HUES48 (cell line): ENCODE measurements around the gene TRIM50.
"Not testable (repeated sequence)": the region's sequence is repeated elsewhere in the genome, so short reads cannot be mapped to it uniquely, and the experiment has no call there.

Experiments
- H3K27ac ChIP-seq: one replicate; pipeline ENCODE4 v1.7.0; 2013; ENCODE audit warnings: low read depth, low read length, inconsistent platforms
- H3K27me3 ChIP-seq: 2 replicates; pipeline ENCODE4 v1.6.1; 2013; ENCODE audit warnings: mild to moderate bottlenecking, low read length; ENCODE audit not compliant: control insufficient read depth, insufficient read depth
- H3K36me3 ChIP-seq: 2 replicates; pipeline ENCODE4 v1.6.1; 2013; ENCODE audit warnings: low read length; ENCODE audit not compliant: control insufficient read depth, insufficient read depth
- H3K4me1 ChIP-seq: 2 replicates; pipeline ENCODE4 v1.6.1; 2013; ENCODE audit warnings: mild to moderate bottlenecking, low read length; ENCODE audit not compliant: control insufficient read depth, insufficient read depth
- H3K4me3 ChIP-seq: 2 replicates; pipeline ENCODE4 v1.5.1; 2013; ENCODE audit warnings: mild to moderate bottlenecking, low read depth, low read length
- H3K9ac ChIP-seq: 2 replicates; pipeline ENCODE4 v1.6.1; 2013; ENCODE audit warnings: mild to moderate bottlenecking, low read depth, low read length, moderate library complexity
- H3K9me3 ChIP-seq: 2 replicates; pipeline ENCODE4 v1.6.1; 2013; ENCODE audit warnings: low read length; ENCODE audit not compliant: control insufficient read depth, insufficient read depth

The TRIM50 gene

DNA sequence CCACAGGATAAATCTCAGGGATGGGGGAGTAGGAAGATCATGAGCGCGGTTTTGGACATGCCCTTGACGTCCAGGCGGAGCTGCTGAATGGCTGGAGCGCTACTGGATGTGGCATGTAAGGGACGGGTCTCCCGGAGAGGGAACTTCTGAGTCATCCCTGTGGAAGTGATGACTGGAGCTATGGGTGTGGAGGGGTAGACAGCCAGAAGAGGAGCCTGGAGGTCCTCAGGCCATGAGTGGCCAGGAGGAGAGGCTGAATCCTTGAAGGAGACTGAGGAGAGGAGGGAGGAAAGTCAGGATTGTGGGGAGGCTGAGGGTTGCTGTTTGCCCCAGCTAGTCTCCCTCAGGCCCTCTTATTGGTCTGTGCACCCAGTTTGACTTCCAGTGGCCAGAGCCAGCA lies 16.5 kb downstream of the TRIM50 start:
- not testable (repeated sequence) for H3K27ac ChIP-seq, H3K4me3 ChIP-seq, H3K4me1 ChIP-seq, H3K27me3 ChIP-seq, H3K9me3 ChIP-seq, H3K9ac ChIP-seq, H3K36me3 ChIP-seq

DNA sequence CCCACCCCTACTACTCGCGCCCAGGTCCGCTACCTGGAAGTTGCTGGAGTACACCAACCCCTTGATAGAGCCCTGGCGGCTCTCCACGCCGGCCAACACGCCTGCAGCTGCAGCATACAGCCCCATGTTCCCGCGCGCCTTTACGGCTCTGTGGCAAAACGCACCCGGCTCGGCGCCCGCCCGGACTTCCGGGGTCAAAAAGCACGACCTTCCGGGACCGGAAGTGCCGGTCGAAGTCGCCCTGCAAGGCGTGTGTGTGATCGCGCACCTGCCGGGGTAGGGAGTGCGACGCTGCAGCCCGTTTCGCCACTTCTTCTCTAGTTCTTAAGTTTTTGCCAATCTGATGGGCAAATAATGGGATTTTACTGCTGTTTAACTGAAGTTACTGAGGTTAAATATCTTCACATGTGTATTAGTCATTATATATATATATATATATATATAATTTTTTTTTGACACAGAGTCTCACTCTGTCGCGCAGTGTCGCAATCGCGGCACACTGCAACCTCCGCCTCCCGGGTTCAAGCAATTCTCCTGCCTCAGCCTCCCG lies 19.1 kb downstream of the TRIM50 start, which contains the start of gene NSUN5:
NSUN5 (minus strand) TSS at position 162 of the 550 bp plus-strand sequence; CDS start at position 126, 36 bp downstream.
- peak within 1 kb of the TSS; percentile 45 for H3K27ac ChIP-seq
- peak within 1 kb of the TSS; percentile 58 for H3K9ac ChIP-seq
- H3K4me1 ChIP-seq: peaks cover 3% of the 10 kb centered on the region; the same call in 1 of the 2 replicates
- peak within 1 kb of the TSS; percentile 93 for H3K4me3 ChIP-seq
- H3K9me3 ChIP-seq: no peaks in the 10 kb centered on the region
- H3K27me3 ChIP-seq: no peaks in the 10 kb centered on the region
- H3K36me3 ChIP-seq: peaks cover 30% of the 10 kb centered on the region

DNA sequence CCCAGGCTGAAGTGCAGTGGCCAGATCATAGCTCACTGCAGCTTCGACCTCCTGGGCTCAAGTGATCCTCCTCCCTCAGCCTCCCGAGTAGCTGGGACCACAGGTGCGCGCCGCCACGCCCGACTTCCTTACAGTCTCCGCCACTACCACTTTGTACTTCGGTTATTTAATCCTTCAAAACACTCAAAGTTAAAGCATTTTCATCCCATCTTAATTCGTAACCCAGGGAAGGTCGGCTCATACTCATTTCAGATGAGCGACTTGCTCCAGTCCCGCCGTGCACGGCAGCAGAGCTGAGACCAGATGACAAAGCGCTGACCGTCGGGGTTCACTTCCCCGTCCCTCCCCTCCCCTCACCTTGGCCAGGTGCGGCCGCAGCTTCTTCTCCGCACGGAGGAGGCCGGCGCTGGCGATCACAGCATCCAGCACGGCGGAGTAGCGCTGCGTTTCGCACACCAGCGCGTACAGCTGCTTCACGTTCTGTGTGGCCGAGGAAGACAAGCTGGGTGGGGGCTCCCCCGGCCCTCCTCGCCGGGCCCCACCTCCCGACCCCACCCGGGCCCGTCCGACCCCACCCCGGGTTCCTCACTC lies 19.7 kb downstream of the TRIM50 start:
- peak overlapping the region; percentile 93 for H3K4me3 ChIP-seq
- H3K9ac ChIP-seq: peak overlapping the region; percentile 58
- peaks cover 35% of the 10 kb centered on the region for H3K36me3 ChIP-seq
- H3K9me3 ChIP-seq: no peaks in the 10 kb centered on the region
- H3K27ac ChIP-seq: peak overlapping the region; percentile 45
- peaks cover 3% of the 10 kb centered on the region; the same call in 1 of the 2 replicates for H3K4me1 ChIP-seq
- H3K27me3 ChIP-seq: no peaks in the 10 kb centered on the region

DNA sequence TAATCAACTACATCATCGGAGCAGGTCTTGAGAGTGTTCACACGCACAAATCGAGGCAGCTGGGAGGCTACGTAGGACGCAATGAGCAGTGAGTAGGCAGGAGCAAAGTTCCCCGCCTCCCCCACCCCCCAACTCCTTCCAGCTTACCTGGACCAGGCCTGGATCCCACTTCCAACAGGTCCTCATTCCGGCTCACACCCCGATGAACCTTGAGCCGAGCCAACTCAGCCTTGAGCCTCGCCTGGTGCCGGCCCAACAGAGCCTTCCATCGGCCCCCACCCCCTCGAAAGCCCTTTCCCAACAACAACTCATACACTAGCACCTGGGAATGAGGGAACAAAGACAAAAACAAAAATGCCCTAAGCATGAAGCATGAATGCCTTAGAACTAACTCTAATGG lies 20.4 kb downstream of the TRIM50 start:
- no peak overlapping the region for H3K9ac ChIP-seq
- H3K36me3 ChIP-seq: peaks cover 40% of the 10 kb centered on the region
- H3K27me3 ChIP-seq: no peaks in the 10 kb centered on the region
- H3K9me3 ChIP-seq: no peaks in the 10 kb centered on the region
- H3K4me3 ChIP-seq: peak overlapping the region; percentile 93
- H3K27ac ChIP-seq: no peak overlapping the region
- peaks cover 3% of the 10 kb centered on the region; the same call in 1 of the 2 replicates for H3K4me1 ChIP-seq

DNA sequence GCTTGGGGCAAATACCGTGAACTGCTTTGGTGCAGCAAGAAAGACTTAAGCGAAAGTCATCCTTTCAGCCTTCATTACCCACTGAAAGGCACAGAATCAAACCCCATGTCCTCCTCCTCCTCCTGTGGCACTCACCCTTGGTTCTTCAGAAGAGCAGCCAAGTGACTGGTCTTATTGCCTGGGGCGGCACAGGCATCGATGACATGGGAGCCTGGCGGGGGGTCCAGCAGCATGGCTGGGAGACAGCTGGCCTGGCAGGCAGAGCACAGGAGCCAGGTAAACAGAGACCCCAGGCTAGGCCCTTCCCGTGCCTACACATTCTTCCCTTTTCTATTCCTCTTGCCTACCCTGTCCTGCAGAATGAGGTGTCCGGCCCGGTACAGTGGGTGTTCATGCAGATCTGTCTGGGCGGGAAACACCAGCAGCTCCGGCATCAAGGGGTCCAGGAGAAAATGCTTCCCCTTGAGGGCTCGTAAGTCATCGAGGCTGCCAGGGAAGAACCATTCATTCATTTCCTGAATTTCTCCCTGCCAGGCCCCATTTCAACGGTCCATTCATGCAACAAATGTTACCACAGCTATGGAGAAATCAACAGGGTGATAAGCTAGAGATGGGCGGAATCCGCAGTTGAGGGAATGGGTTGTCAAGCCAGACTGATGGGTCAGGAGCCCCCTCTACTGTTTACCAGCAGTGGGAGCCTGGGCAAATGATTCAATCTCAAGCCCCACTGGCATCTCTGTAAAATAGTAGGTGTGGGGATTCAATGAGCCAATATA lies 23.1 kb downstream of the TRIM50 start:
- not testable (repeated sequence) for H3K4me3 ChIP-seq, H3K9ac ChIP-seq, H3K27me3 ChIP-seq, H3K27ac ChIP-seq, H3K9me3 ChIP-seq, H3K4me1 ChIP-seq
- peaks cover 40% of the 10 kb centered on the region for H3K36me3 ChIP-seq

DNA sequence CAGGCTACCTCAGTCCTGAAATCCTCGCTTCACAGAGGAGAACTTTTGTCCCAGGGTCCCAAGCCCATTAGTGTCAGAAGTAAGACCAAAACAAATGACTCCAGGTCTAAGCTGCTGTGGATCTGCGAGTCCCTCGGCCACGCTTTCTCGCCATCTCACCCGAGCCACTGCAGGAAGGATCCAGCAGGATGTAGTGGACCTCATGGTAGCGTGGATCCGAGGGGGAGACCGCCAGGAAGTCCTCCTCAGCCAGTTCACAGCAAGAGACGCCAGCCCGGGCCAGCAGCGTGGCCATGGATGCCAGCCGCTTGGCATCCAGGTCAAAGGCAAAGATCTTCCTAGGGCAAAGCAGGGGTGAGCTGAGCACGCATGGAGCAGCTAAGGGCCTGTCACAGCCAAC lies 23.8 kb downstream of the TRIM50 start:
- Histone ChIP-seq H3K4me1 (peaks cover 3% of the 10 kb centered on the region; the same call in 1 of the 2 replicates), H3K36me3 (peaks cover 40% of the 10 kb centered on the region), H3K27ac (no peak overlapping the region), H3K9ac (no peak overlapping the region), H3K9me3 (no peaks in the 10 kb centered on the region), H3K4me3 (no peak overlapping the region), H3K27me3 (no peaks in the 10 kb centered on the region)

DNA sequence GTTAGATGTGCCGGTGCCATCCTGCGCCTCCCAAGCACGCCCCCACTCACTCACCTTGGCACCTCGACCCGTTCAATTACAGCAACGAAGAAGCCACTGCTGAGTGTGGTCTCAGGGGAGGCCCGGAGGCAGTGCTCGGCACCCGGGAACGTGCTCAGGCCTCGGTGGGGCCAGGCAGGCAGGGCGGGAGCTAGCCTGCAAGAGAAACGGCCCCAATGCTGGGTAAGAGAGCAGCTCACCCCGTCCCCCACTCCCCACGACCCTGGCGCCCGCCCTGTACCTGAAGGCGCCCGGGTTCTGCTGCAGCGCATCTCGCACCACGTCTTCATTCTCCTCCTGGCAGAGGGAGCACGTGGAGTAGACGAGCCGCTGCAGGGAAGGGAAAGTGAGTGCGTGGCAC lies 24.3 kb downstream of the TRIM50 start:
- H3K27ac ChIP-seq: no peak overlapping the region
- H3K27me3 ChIP-seq: no peaks in the 10 kb centered on the region
- no peaks in the 10 kb centered on the region for H3K9me3 ChIP-seq
- H3K9ac ChIP-seq: no peak overlapping the region
- no peak overlapping the region for H3K4me3 ChIP-seq
- peaks cover 40% of the 10 kb centered on the region for H3K36me3 ChIP-seq
- H3K4me1 ChIP-seq: peaks cover 3% of the 10 kb centered on the region; the same call in 1 of the 2 replicates

DNA sequence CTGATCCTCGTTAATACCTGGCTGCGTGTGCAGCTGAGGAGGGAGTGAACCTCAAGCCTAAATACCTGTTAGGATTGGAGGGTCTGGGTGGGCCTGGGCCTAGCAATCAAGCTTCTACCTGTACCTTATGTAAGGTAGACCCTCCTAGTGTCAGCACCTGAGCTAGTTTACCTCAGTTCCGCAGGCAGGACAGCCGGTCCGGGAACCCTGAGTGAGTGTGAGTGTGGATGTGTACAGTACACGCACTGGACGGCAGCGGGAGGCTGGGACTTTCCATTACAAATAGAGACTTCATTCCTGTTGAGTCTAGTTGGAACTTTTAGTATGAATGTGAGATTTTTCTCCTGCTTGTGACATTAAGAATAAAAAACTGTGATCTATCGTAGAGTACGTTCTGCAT lies 25.0 kb downstream of the TRIM50 start:
- H3K4me1 ChIP-seq, H3K27me3 ChIP-seq, H3K9me3 ChIP-seq, H3K4me3 ChIP-seq, H3K27ac ChIP-seq, H3K9ac ChIP-seq: not testable (repeated sequence)
- peaks cover 40% of the 10 kb centered on the region for H3K36me3 ChIP-seq

DNA sequence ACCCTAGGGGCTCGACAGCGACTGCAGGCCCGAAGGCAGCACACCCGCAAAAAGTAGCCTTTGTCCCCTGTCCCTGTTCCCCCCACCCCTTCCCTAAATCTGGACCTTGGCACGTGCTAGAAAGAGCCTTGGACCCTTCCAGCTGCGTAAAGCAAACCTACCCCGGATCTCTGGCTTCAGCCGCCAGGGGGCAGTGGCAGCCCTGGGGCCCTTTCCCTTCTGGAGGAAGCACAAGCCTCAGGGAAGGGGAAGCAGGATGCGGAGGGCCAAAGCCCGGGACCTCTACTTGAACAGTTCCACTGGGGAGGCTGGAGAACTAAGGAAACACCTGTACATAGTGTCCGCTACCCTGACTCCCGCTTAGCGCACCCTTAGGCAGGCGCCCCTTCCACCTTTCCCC lies 26.8 kb downstream of the TRIM50 start:
- not testable (repeated sequence) for H3K4me3 ChIP-seq, H3K9me3 ChIP-seq, H3K27me3 ChIP-seq, H3K27ac ChIP-seq, H3K4me1 ChIP-seq, H3K9ac ChIP-seq
- H3K36me3 ChIP-seq: peaks cover 29% of the 10 kb centered on the region

DNA sequence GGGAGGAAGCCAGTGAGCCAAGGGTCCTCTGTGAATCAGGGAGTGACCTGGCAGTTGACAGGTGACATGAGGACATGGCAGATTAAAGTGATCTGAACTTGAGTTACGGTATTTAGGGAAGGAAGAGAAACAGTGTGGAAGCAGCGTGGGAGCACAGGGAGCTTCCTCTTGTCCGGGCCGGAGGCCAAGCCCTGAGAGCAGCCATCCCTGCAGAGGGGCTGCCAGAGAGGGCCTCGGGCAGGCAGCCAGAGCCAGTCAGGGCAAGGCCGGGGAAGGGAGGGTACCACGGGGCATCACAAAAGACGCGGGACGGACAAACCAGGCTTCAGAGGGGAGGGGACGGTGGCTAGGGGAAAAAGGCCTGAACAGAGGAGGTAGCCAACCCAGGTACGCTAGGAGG lies 28.1 kb downstream of the TRIM50 start:
- not testable (repeated sequence) for H3K4me3 ChIP-seq, H3K4me1 ChIP-seq, H3K27me3 ChIP-seq, H3K27ac ChIP-seq, H3K9me3 ChIP-seq, H3K9ac ChIP-seq
- H3K36me3 ChIP-seq: peaks cover 20% of the 10 kb centered on the region

DNA sequence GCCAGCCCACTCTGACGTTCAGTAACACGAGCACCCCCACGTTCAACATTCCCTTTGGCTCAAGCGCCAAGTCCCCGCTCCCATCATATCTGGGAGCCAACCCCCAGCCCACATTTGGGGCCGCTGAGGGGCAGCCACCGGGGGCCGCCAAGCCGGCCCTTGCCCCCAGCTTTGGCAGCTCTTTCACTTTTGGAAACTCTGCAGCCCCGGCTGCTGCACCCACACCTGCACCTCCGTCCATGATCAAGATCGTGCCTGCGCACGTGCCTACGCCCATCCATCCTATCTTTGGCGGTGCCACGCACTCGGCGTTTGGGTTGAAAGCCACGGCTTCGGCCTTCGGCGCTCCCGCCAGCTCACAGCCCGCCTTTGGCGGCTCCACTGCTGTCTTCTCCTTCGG lies 30.2 kb downstream of the TRIM50 start:
- H3K27me3 ChIP-seq, H3K36me3 ChIP-seq, H3K9ac ChIP-seq, H3K4me1 ChIP-seq, H3K4me3 ChIP-seq, H3K27ac ChIP-seq, H3K9me3 ChIP-seq: not testable (repeated sequence)
